HG03175 (cell line): ENCODE data around the gene UGT1A8.
"Not testable (repeated sequence)": the region's sequence is repeated elsewhere in the genome, so short reads cannot be mapped to it uniquely, and the experiment has no call there.

Source experiments
- ATAC-seq: cut with Tn5 transposase; IDR thresholded peaks from one replicate; pipeline ENCODE4 v1.9.1; 2021; ENCODE audit warnings: mild to moderate bottlenecking, moderate library complexity; ENCODE audit not compliant: unreplicated experiment

UGT1A8 gene

GRCh38 chr2:233712611-233713261, 95.3 kb downstream of the UGT1A8 start, which contains the start of gene UGT1A5:
Gene UGT1A5, plus strand, starts transcription at chr2:233712907. Its CDS starts 85 bp downstream, at chr2:233712992.
- no peak for ATAC-seq

- no peak for ATAC-seq
These were observed 95.8 kb downstream of the UGT1A8 start for GRCh38 chr2:233713262-233713615.

GRCh38 chr2:233714121-233714520, 96.7 kb downstream of the UGT1A8 start:
- no peak for ATAC-seq

GRCh38 chr2:233718552-233718951, 101.1 kb downstream of the UGT1A8 start, which contains the start of gene UGT1A4:
Gene UGT1A4, plus strand, starts transcription at chr2:233718736. Its CDS starts 85 bp downstream, at chr2:233718821.
- ATAC-seq, result no peak

- no peak for ATAC-seq
These were observed 111.4 kb downstream of the UGT1A8 start, which contains the start of gene UGT1A3 for GRCh38 chr2:233728723-233729301. Gene UGT1A3, plus strand, starts transcription at chr2:233729042. Its CDS starts 85 bp downstream, at chr2:233729127.

GRCh38 chr2:233736868-233737653, 119.6 kb downstream of the UGT1A8 start:
- not testable (repeated sequence) for ATAC-seq

GRCh38 chr2:233740870-233741269, 123.4 kb downstream of the UGT1A8 start:
- ATAC-seq, result no peak

- no peak for ATAC-seq
These were observed 126.2 kb downstream of the UGT1A8 start for GRCh38 chr2:233743464-233744259.

GRCh38 chr2:233745073-233745755, 127.8 kb downstream of the UGT1A8 start:
- no peak for ATAC-seq

GRCh38 chr2:233745838-233746237, 128.4 kb downstream of the UGT1A8 start:
- not testable (repeated sequence) for ATAC-seq

- ATAC-seq, result no peak
These were observed 129.2 kb downstream of the UGT1A8 start for GRCh38 chr2:233746475-233747282.

- no peak for ATAC-seq
These were observed 129.8 kb downstream of the UGT1A8 start for GRCh38 chr2:233747283-233747544.

GRCh38 chr2:233750689-233751088, 133.3 kb downstream of the UGT1A8 start:
- not testable (repeated sequence) for ATAC-seq

GRCh38 chr2:233751212-233752009, 134.0 kb downstream of the UGT1A8 start:
- ATAC-seq, result not testable (repeated sequence)

- ATAC-seq, result no peak
These were observed 137.6 kb downstream of the UGT1A8 start for GRCh38 chr2:233754872-233755611.

- no peak for ATAC-seq
These were observed 139.1 kb downstream of the UGT1A8 start for GRCh38 chr2:233756429-233757081.

- no peak for ATAC-seq
These were observed 140.7 kb downstream of the UGT1A8 start for GRCh38 chr2:233758141-233758540.

- ATAC-seq, result no peak
These were observed 141.4 kb downstream of the UGT1A8 start for GRCh38 chr2:233758849-233759248.
